Measurements from ENCODE around the gene TFEB.

DNA sequence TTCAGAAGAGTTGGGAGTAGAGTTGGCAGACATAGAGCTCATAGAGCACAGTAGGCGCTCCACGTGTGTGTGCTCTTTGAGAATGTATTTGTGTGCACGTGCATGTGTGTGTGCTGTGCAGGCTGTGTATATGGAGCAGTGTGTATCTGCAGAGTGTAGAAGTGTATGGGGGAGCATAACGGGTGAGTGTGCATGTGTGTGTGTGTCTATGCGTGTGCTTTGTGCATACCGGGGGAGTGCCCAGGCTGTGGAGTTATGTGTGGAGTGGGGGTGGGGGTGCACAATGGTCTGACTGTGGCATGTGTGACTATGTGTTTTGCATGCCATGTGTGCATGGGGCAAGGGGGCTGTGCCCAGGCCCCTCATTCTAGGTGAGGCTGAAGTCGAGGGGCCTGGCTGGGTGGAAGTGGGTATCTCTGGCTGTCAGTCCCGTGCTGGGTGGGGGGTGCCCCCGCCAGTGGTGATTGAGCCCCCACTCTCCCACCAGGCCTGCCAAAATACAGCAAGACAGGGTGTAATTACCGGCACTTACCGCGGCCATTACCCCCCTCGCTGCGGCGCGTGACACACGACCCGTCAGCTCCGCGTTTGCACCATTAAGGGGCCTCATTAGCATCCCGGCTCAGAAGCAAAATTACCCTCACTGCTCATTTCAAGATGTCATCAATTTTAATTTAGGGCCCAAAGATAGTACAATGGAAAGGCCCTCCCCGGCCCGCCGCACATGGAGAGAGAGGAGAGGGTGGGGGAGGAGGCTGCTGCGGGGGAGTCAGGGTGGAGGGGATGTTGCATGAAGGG is 58.1 kb downstream of the TFEB start:
- TF ChIP-seq, protein P1, sequence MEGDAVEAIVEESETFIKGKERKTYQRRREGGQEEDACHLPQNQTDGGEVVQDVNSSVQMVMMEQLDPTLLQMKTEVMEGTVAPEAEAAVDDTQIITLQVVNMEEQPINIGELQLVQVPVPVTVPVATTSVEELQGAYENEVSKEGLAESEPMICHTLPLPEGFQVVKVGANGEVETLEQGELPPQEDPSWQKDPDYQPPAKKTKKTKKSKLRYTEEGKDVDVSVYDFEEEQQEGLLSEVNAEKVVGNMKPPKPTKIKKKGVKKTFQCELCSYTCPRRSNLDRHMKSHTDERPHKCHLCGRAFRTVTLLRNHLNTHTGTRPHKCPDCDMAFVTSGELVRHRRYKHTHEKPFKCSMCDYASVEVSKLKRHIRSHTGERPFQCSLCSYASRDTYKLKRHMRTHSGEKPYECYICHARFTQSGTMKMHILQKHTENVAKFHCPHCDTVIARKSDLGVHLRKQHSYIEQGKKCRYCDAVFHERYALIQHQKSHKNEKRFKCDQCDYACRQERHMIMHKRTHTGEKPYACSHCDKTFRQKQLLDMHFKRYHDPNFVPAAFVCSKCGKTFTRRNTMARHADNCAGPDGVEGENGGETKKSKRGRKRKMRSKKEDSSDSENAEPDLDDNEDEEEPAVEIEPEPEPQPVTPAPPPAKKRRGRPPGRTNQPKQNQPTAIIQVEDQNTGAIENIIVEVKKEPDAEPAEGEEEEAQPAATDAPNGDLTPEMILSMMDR (IDR thresholded peaks at IDR 0.05) = no peak
- TF ChIP-seq POLR2A (IDR thresholded peaks at IDR 0.05) = no peak

Data from thyroid gland (tissue), 4 donors.